H1 (cell line): ENCODE measurements around the gene LONRF2. TPM values are rescaled to one million over a fixed set of nuclear protein-coding genes. Genes with fewer than 3 reads are reported as not detected.

ENCODE experiments used
- CHD1 ChIP-seq: IDR thresholded peaks from 2 replicates; pipeline ENCODE4 v1.6.1; 2012; ENCODE audit warnings: low read depth, low read length, improper control_type of control experiment
- CHD2 ChIP-seq: IDR thresholded peaks from 2 replicates; pipeline ENCODE4 v1.6.1; 2012; ENCODE audit warnings: low read length, improper control_type of control experiment
- EP300 ChIP-seq, 2 experiments: IDR thresholded peaks; 1 replicate in 1 of 2; 2 replicates in 1 of 2; pipeline ENCODE4 v1.6.1; 2011 to 2012; ENCODE audit warnings: low read depth in 2 of 2, low read length in 2 of 2, mild to moderate bottlenecking in 2 of 2, borderline replicate concordance in 1 of 2, inconsistent platforms in 1 of 2, moderate library complexity in 1 of 2
- GTF2F1 ChIP-seq: IDR thresholded peaks from 2 replicates; pipeline ENCODE4 v1.6.1; 2012; ENCODE audit warnings: low read depth, low read length, improper control_type of control experiment, borderline replicate concordance
- KDM5A ChIP-seq: fragments of 200-600 bp; IDR thresholded peaks from 2 replicates; pipeline ENCODE4 v1.7.1; 2012; ENCODE audit warnings: mild to moderate bottlenecking, low read length, inconsistent platforms, mixed read lengths
- PHF8 ChIP-seq: fragments of 200-600 bp; sonication (generic); conservative IDR thresholded peaks from 2 replicates; pipeline ENCODE4 v1.7.1; 2012; ENCODE audit warnings: low read depth, mild to moderate bottlenecking, inconsistent platforms, low read length, moderate library complexity
- SP4 ChIP-seq: IDR thresholded peaks from 2 replicates; pipeline ENCODE4 v1.6.1; 2012; ENCODE audit warnings: low read length, inconsistent platforms
- polyA plus RNA-seq, 7 experiments: library from polyadenylated mRNA; depleted of rRNA in 3 of 7; stranded (reverse) in 5 of 7; unstranded in 2 of 7; fragments of >200 nt in 5 of 7; fragments of 200-250 nt in 2 of 7; gene quantifications; 1 replicate in 5 of 7; 2 replicates in 1 of 7; 4 replicates in 1 of 7; pipeline versions ENCODE4 v1.2.1 to v1.2.3, GENCODE V29; 2011 to 2013; ENCODE audit warnings: missing spikeins in 2 of 7, mixed read lengths in 2 of 7
- total RNA-seq: library from RNA; stranded (reverse); fragmentation: NEBNext Ultra II Directional; extraction: Animal tissue kit (Norgen Biotek cat#: 25700); gene quantifications from 2 replicates; pipeline ENCODE4 v1.2.1, GENCODE V29; 2021

The LONRF2 gene
- total and polyA plus RNA-seq, 2 of the 8 experiments (the other 6 are each of a cell fraction or from before 2014, with no cell fraction given): 0.24 to 0.74 TPM

- no peak for TF ChIP-seq EP300 (IDR thresholded peaks at IDR 0.05; ENCODE audit: borderline replicate concordance in 1 of 2, low read depth in 2 of 2, low read length in 2 of 2)
- no peak for TF ChIP-seq KDM5A
- TF ChIP-seq PHF8: no peak
- no peak for TF ChIP-seq CHD1
- no peak for TF ChIP-seq SP4
- no peak for TF ChIP-seq CHD2
- TF ChIP-seq GTF2F1: no peak
Observed at GRCh38 chr2:100256849-100257248, 65.5 kb downstream of the LONRF2 start (continued).
